Mesenchymal stem cell (in vitro differentiated cells and primary cell): ENCODE data around the gene IL1RAPL1.
A peak's percentile ranks its signal among the peaks of the same experiment; 100 is the strongest.

Source experiments
- DNase-seq: peaks from one replicate; pipeline ENCODE4 v3.0.0-alpha.2; 2013
- H2AFZ ChIP-seq: one replicate; pipeline ENCODE4 v1.6.1; 2013; ENCODE audit warnings: low read depth, mild to moderate bottlenecking, control low read depth, inconsistent platforms, low read length, moderate library complexity
- H2AK5ac ChIP-seq: 2 replicates; pipeline ENCODE4 v1.6.1; 2013; ENCODE audit warnings: low read length, moderate library complexity, mild to moderate bottlenecking, inconsistent platforms; ENCODE audit not compliant: severe bottlenecking
- H2BK120ac ChIP-seq: one replicate; pipeline ENCODE4 v1.6.1; 2013; ENCODE audit warnings: low read depth, mild to moderate bottlenecking, inconsistent platforms, low read length, moderate library complexity
- H2BK12ac ChIP-seq, 2 experiments: one replicate each; pipeline ENCODE4 v1.6.1; 2013; ENCODE audit warnings: inconsistent platforms in 2 of 2, low read length in 2 of 2, mild to moderate bottlenecking in 2 of 2, moderate library complexity in 2 of 2, control low read depth in 1 of 2
- H2BK15ac ChIP-seq: one replicate; pipeline ENCODE4 v1.6.1; 2013; ENCODE audit warnings: mild to moderate bottlenecking, low read depth, inconsistent platforms; ENCODE audit not compliant: poor library complexity, severe bottlenecking
- H2BK5ac ChIP-seq: 2 replicates; pipeline ENCODE4 v1.6.1; 2013; ENCODE audit warnings: low read depth, mild to moderate bottlenecking, low read length, control low read depth, inconsistent platforms; ENCODE audit not compliant: poor library complexity, severe bottlenecking
- H3K14ac ChIP-seq, 2 experiments: one replicate each; pipeline ENCODE4 v1.6.1; 2013; ENCODE audit warnings: inconsistent platforms in 2 of 2, low read length in 2 of 2, control low read depth in 1 of 2, mild to moderate bottlenecking in 1 of 2, moderate library complexity in 1 of 2
- H3K18ac ChIP-seq, 2 experiments: one replicate each; pipeline ENCODE4 v1.6.1; 2013; ENCODE audit warnings: inconsistent platforms in 2 of 2, low read length in 2 of 2, control low read depth in 1 of 2, low read depth in 1 of 2, mild to moderate bottlenecking in 1 of 2
- H3K23ac ChIP-seq, 2 experiments: one replicate each; pipeline ENCODE4 v1.6.1; 2013; ENCODE audit warnings: inconsistent platforms in 2 of 2, low read length in 2 of 2, mild to moderate bottlenecking in 2 of 2, moderate library complexity in 2 of 2, control low read depth in 1 of 2
- H3K27ac ChIP-seq: 2 replicates; pipeline ENCODE4 v1.5.1; 2013; ENCODE audit warnings: mild to moderate bottlenecking, moderate library complexity, low read length, control low read depth, inconsistent platforms; ENCODE audit not compliant: poor library complexity, severe bottlenecking
- H3K27me3 ChIP-seq, 2 experiments: 2 replicates each; pipeline versions ENCODE4 v1.6.1 to v1.7.0; 2013; ENCODE audit warnings: low read length in 2 of 2, mild to moderate bottlenecking in 2 of 2, moderate library complexity in 2 of 2, control low read depth in 1 of 2, inconsistent platforms in 1 of 2; ENCODE audit not compliant: control insufficient read depth in 1 of 2, insufficient read depth in 1 of 2
- H3K36me3 ChIP-seq, 2 experiments: 2 replicates each; pipeline versions ENCODE4 v1.6.1 to v1.7.0; 2013; ENCODE audit warnings: low read length in 2 of 2, control low read depth in 1 of 2, inconsistent platforms in 1 of 2, low read depth in 1 of 2, mild to moderate bottlenecking in 1 of 2; ENCODE audit not compliant: insufficient read depth in 2 of 2, control insufficient read depth in 1 of 2
- H3K4ac ChIP-seq, 2 experiments: one replicate each; pipeline ENCODE4 v1.6.1; 2013; ENCODE audit warnings: inconsistent platforms in 2 of 2, low read length in 2 of 2, mild to moderate bottlenecking in 2 of 2, moderate library complexity in 2 of 2, control low read depth in 1 of 2, low read depth in 1 of 2
- H3K4me1 ChIP-seq: 2 replicates; pipeline ENCODE4 v1.6.1; 2013; ENCODE audit warnings: low read depth, low read length, control low read depth; ENCODE audit not compliant: control insufficient read depth, insufficient read depth
- H3K4me2 ChIP-seq: 2 replicates; pipeline ENCODE4 v1.6.1; 2013; ENCODE audit warnings: low read length, mild to moderate bottlenecking, inconsistent platforms; ENCODE audit not compliant: poor library complexity, severe bottlenecking
- H3K4me3 ChIP-seq, 2 experiments: 2 replicates each; pipeline versions ENCODE4 v1.5.1 to v1.7.0; 2013; ENCODE audit warnings: low read length in 2 of 2, mild to moderate bottlenecking in 2 of 2, control low read depth in 1 of 2, low read depth in 1 of 2; ENCODE audit not compliant: insufficient read depth in 1 of 2
- H3K79me1 ChIP-seq: replicated peaks from 2 replicates; pipeline ENCODE4 v1.6.1; 2013; ENCODE audit warnings: mild to moderate bottlenecking, control low read depth, low read length, inconsistent platforms; ENCODE audit not compliant: poor library complexity, severe bottlenecking
- H3K9ac ChIP-seq: 2 replicates; pipeline ENCODE4 v1.7.0; 2013; ENCODE audit warnings: mild to moderate bottlenecking, low read length, moderate library complexity
- H3K9me3 ChIP-seq: 2 replicates; pipeline ENCODE4 v1.7.0; 2013; ENCODE audit warnings: mild to moderate bottlenecking, low read length; ENCODE audit not compliant: control insufficient read depth
- H4K8ac ChIP-seq: one replicate; pipeline ENCODE4 v1.6.1; 2013; ENCODE audit warnings: inconsistent platforms, mild to moderate bottlenecking, low read length, moderate library complexity
- H4K91ac ChIP-seq: one replicate; pipeline ENCODE4 v1.6.1; 2013; ENCODE audit warnings: mild to moderate bottlenecking, low read length, inconsistent platforms
- WGBS: methylation state at CpG from one replicate; pipeline ENCODE4 v1.1.7; 2013; ENCODE audit warnings: mixed read lengths; 5-methylcytosine and 5-hydroxymethylcytosine counted together

Gene IL1RAPL1

GRCh38 chrX:28979877-28980276, 392.6 kb downstream of the IL1RAPL1 start:
- no peak overlapping the region for H2BK120ac ChIP-seq

GRCh38 chrX:28981952-28982351, 394.7 kb downstream of the IL1RAPL1 start:
- H3K4me3 ChIP-seq, result no peak overlapping the region
- no peak overlapping the region for H4K91ac ChIP-seq
- H3K79me1 ChIP-seq, result no peaks in the 10 kb centered on the region
- no peaks in the 10 kb centered on the region for H3K36me3 ChIP-seq
- H3K9ac ChIP-seq, result no peak overlapping the region
- H2BK120ac ChIP-seq, result no peak overlapping the region
- H3K4me1 ChIP-seq, result no peaks in the 10 kb centered on the region
- H3K9me3 ChIP-seq, result no peaks in the 10 kb centered on the region
- no peak overlapping the region for H3K27ac ChIP-seq
- no peak overlapping the region for H2BK5ac ChIP-seq
- no peak for DNase-seq
- no peak overlapping the region for H3K4me2 ChIP-seq
- no peak overlapping the region for H2BK12ac ChIP-seq
- no peak overlapping the region for H3K4ac ChIP-seq
- H3K23ac ChIP-seq, result no peak overlapping the region
- no peak overlapping the region for H4K8ac ChIP-seq
- H3K18ac ChIP-seq, result no peak overlapping the region
- H2AK5ac ChIP-seq, result no peak overlapping the region
- H2BK15ac ChIP-seq, result no peak overlapping the region
- no peaks in the 10 kb centered on the region for H3K27me3 ChIP-seq
- no peak overlapping the region for H3K14ac ChIP-seq
- H2AFZ ChIP-seq, result no peak overlapping the region

More at GRCh38 chrX:28979877-28980276, 392.6 kb downstream of the IL1RAPL1 start:
- no peak overlapping the region for H3K14ac ChIP-seq
- no peak overlapping the region for H3K23ac ChIP-seq
- no peak overlapping the region for H2BK5ac ChIP-seq
- H2AK5ac ChIP-seq, result no peak overlapping the region
- no peak overlapping the region for H2BK15ac ChIP-seq
- H2BK12ac ChIP-seq, result no peak overlapping the region
- no peak overlapping the region for H4K91ac ChIP-seq
- no peak overlapping the region for H4K8ac ChIP-seq
- no peaks in the 10 kb centered on the region for H3K36me3 ChIP-seq
- no peaks in the 10 kb centered on the region for H3K79me1 ChIP-seq
- no peaks in the 10 kb centered on the region for H3K4me1 ChIP-seq
- 41% methylated on average over 1 of the region's 1 CpG for WGBS
- no peak overlapping the region for H3K18ac ChIP-seq
- no peak overlapping the region for H3K27ac ChIP-seq
- no peak overlapping the region for H3K4me2 ChIP-seq
- DNase-seq, result no peak
- no peak overlapping the region for H3K4ac ChIP-seq
- no peaks in the 10 kb centered on the region for H3K27me3 ChIP-seq
- no peak overlapping the region for H3K4me3 ChIP-seq
- H3K9me3 ChIP-seq, result no peaks in the 10 kb centered on the region
- no peak overlapping the region for H3K9ac ChIP-seq
- H2AFZ ChIP-seq, result no peak overlapping the region

GRCh38 chrX:28988246-28988645, 401.0 kb downstream of the IL1RAPL1 start:
- WGBS, result no CpG with 5 or more reads among the region's 2 CpGs
- H3K4me3 ChIP-seq, result no peak overlapping the region
- H3K27ac ChIP-seq, result no peak overlapping the region
- no peak overlapping the region for H4K8ac ChIP-seq
- no peak overlapping the region for H3K14ac ChIP-seq
- H2AFZ ChIP-seq, result no peak overlapping the region
- H3K36me3 ChIP-seq, result no peaks in the 10 kb centered on the region
- no peak overlapping the region for H2AK5ac ChIP-seq
- H2BK120ac ChIP-seq, result no peak overlapping the region
- no peak overlapping the region for H3K23ac ChIP-seq
- H2BK15ac ChIP-seq, result no peak overlapping the region
- no peaks in the 10 kb centered on the region for H3K79me1 ChIP-seq
- H3K18ac ChIP-seq, result no peak overlapping the region
- H3K4ac ChIP-seq, result no peak overlapping the region
- H3K4me2 ChIP-seq, result no peak overlapping the region
- H3K9me3 ChIP-seq, result no peaks in the 10 kb centered on the region
- no peaks in the 10 kb centered on the region for H3K4me1 ChIP-seq
- no peak overlapping the region for H2BK12ac ChIP-seq
- no peak overlapping the region for H3K9ac ChIP-seq
- H2BK5ac ChIP-seq, result no peak overlapping the region
- no peak overlapping the region for H4K91ac ChIP-seq
- no peak for DNase-seq
- H3K27me3 ChIP-seq, result no peaks in the 10 kb centered on the region

- Histone ChIP-seq H4K8ac (no peak overlapping the region), H3K79me1 (no peaks in the 10 kb centered on the region)
Measured at GRCh38 chrX:28997706-28998463, 410.6 kb downstream of the IL1RAPL1 start.

More at GRCh38 chrX:28997706-28998463, 410.6 kb downstream of the IL1RAPL1 start:
- no peak overlapping the region for H2BK5ac ChIP-seq
- H3K23ac ChIP-seq, result no peak overlapping the region
- no peak overlapping the region for H3K4me3 ChIP-seq
- no peak overlapping the region for H2AFZ ChIP-seq
- H3K18ac ChIP-seq, result no peak overlapping the region
- no peak overlapping the region for H3K9ac ChIP-seq
- H2BK120ac ChIP-seq, result no peak overlapping the region
- H3K36me3 ChIP-seq, result no peaks in the 10 kb centered on the region
- no peaks in the 10 kb centered on the region for H3K4me1 ChIP-seq
- no peak overlapping the region for H3K4me2 ChIP-seq
- DNase-seq, result peak; percentile 54
- no peaks in the 10 kb centered on the region for H3K9me3 ChIP-seq
- H2BK15ac ChIP-seq, result no peak overlapping the region
- no peak overlapping the region for H3K14ac ChIP-seq
- H3K4ac ChIP-seq, result no peak overlapping the region
- H2AK5ac ChIP-seq, result no peak overlapping the region
- H4K91ac ChIP-seq, result no peak overlapping the region
- no CpG with 5 or more reads among the region's 1 CpG for WGBS
- no peaks in the 10 kb centered on the region for H3K27me3 ChIP-seq
- H2BK12ac ChIP-seq, result no peak overlapping the region
- H3K27ac ChIP-seq, result no peak overlapping the region
